ENCODE data around the gene MICAL3. TPM values are rescaled to one million over a fixed set of nuclear protein-coding genes. Genes with fewer than 3 reads are reported as not detected.
"Not testable (repeated sequence)": the region's sequence is repeated elsewhere in the genome, so short reads cannot be mapped to it uniquely, and the experiment has no call there.

MICAL3 gene
- polyA plus RNA-seq, 1 donor from 2014 or later, result 28.1 TPM

DNA sequence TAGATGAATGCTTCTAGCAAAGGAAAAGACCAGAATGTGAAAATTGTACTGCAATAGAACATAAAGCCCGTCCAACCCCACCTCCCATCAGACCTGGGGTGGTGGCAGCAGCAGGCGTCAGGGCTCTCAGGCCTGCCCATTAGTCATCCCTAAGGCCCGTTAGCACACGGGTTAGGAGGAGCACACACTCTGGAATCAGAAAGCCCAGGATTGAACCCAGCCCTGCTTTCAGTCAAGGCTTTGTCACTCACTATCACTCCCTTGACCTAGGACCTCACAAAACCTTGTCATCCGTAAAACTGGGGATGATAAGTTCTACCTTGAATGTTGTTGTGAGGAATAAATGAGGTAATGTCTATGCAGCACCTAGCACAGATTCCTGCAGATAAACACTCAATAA is 26.9 kb downstream of the MICAL3 start:
- Histone ChIP-seq H2AFZ (ENCODE audit: low read depth, low read length) (no peak overlapping the region), H3K27ac (ENCODE audit: low read length) (no peak overlapping the region), H3K36me3 (ENCODE audit: insufficient read depth, low read length) (no peaks in the 10 kb centered on the region), H3K79me2 (replicated peaks; ENCODE audit: insufficient read depth, low read length) (peaks cover 30% of the 10 kb centered on the region), H3K9ac (ENCODE audit: low read length) (no peak overlapping the region), H4K20me1 (ENCODE audit: insufficient read depth) (peaks cover 5% of the 10 kb centered on the region), H3F3A (ENCODE audit: insufficient read depth, low read length, poor library complexity, severe bottlenecking) (no peaks in the 10 kb centered on the region), H3K4me2 (ENCODE audit: low read length) (no peak overlapping the region), H3K27me3 (ENCODE audit: insufficient read depth, low read depth, low read length) (no peaks in the 10 kb centered on the region), H3K4me3 (ENCODE audit: low read length) (no peak overlapping the region), H3K9me3 (ENCODE audit: low read length) (no peaks in the 10 kb centered on the region), H3K9me2 (ENCODE audit: insufficient read depth, low read length) (no peaks in the 10 kb centered on the region)
- TF ChIP-seq, protein P1, sequence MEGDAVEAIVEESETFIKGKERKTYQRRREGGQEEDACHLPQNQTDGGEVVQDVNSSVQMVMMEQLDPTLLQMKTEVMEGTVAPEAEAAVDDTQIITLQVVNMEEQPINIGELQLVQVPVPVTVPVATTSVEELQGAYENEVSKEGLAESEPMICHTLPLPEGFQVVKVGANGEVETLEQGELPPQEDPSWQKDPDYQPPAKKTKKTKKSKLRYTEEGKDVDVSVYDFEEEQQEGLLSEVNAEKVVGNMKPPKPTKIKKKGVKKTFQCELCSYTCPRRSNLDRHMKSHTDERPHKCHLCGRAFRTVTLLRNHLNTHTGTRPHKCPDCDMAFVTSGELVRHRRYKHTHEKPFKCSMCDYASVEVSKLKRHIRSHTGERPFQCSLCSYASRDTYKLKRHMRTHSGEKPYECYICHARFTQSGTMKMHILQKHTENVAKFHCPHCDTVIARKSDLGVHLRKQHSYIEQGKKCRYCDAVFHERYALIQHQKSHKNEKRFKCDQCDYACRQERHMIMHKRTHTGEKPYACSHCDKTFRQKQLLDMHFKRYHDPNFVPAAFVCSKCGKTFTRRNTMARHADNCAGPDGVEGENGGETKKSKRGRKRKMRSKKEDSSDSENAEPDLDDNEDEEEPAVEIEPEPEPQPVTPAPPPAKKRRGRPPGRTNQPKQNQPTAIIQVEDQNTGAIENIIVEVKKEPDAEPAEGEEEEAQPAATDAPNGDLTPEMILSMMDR (IDR thresholded peaks at IDR 0.05; ENCODE audit: poor library complexity, severe bottlenecking), result no peak
- TF ChIP-seq EZH2 (IDR thresholded peaks at IDR 0.05; ENCODE audit: borderline replicate concordance, insufficient read depth, low read length, poor library complexity, severe bottlenecking), result no peak
- TF ChIP-seq TAF1 (IDR thresholded peaks at IDR 0.05; ENCODE audit: low read depth), result no peak
- no peak for TF ChIP-seq POLR2AphosphoS5 (IDR thresholded peaks at IDR 0.05)
- no peak for TF ChIP-seq MXI1 (conservative IDR thresholded peaks at IDR 0.05; ENCODE audit: poor library complexity, severe bottlenecking)
- TF ChIP-seq RAD21 (conservative IDR thresholded peaks at IDR 0.05), result no peak
- TF ChIP-seq EP300 (conservative IDR thresholded peaks at IDR 0.05; ENCODE audit: poor library complexity, severe bottlenecking), result no peak
- no peak for TF ChIP-seq SMC3 (conservative IDR thresholded peaks at IDR 0.05; ENCODE audit: poor library complexity)
- TF ChIP-seq, protein P2, sequence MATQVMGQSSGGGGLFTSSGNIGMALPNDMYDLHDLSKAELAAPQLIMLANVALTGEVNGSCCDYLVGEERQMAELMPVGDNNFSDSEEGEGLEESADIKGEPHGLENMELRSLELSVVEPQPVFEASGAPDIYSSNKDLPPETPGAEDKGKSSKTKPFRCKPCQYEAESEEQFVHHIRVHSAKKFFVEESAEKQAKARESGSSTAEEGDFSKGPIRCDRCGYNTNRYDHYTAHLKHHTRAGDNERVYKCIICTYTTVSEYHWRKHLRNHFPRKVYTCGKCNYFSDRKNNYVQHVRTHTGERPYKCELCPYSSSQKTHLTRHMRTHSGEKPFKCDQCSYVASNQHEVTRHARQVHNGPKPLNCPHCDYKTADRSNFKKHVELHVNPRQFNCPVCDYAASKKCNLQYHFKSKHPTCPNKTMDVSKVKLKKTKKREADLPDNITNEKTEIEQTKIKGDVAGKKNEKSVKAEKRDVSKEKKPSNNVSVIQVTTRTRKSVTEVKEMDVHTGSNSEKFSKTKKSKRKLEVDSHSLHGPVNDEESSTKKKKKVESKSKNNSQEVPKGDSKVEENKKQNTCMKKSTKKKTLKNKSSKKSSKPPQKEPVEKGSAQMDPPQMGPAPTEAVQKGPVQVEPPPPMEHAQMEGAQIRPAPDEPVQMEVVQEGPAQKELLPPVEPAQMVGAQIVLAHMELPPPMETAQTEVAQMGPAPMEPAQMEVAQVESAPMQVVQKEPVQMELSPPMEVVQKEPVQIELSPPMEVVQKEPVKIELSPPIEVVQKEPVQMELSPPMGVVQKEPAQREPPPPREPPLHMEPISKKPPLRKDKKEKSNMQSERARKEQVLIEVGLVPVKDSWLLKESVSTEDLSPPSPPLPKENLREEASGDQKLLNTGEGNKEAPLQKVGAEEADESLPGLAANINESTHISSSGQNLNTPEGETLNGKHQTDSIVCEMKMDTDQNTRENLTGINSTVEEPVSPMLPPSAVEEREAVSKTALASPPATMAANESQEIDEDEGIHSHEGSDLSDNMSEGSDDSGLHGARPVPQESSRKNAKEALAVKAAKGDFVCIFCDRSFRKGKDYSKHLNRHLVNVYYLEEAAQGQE (IDR thresholded peaks at IDR 0.05; ENCODE audit: borderline replicate concordance), result no peak

DNA sequence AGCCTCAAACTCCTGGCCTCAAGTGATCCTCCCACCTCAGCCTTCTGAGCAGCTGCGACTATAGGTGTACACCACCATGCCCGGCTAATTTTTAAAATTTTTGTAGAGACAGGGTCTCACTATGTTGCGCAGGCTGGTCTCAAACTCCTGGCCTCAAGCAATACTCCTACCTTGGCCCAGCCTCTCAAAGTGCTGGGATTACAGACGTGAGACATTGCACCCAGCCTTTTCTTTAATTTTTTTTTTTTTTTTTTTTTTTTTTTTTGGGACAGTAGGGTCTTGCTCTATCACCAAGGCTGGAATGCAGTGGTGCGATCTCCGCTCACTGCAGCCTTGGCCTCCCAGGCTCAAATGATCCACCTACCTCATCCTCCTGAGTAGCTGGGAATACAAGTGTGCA is 29.1 kb downstream of the MICAL3 start:
- H3K4me2 ChIP-seq (ENCODE audit: low read length); H3K27me3 ChIP-seq (ENCODE audit: insufficient read depth, low read depth, low read length); H3K36me3 ChIP-seq (ENCODE audit: insufficient read depth, low read length); H3F3A ChIP-seq (ENCODE audit: insufficient read depth, low read length, poor library complexity, severe bottlenecking); H2AFZ ChIP-seq (ENCODE audit: low read depth, low read length); H3K27ac ChIP-seq (ENCODE audit: low read length); H3K9me2 ChIP-seq (ENCODE audit: insufficient read depth, low read length); H4K20me1 ChIP-seq (ENCODE audit: insufficient read depth); H3K9ac ChIP-seq (ENCODE audit: low read length); H3K4me3 ChIP-seq (ENCODE audit: low read length); H3K9me3 ChIP-seq (ENCODE audit: low read length): not testable (repeated sequence)
- peaks cover 36% of the 10 kb centered on the region for H3K79me2 ChIP-seq (replicated peaks; ENCODE audit: insufficient read depth, low read length)

Measured in neural cell (in vitro differentiated cells).